Epithelial cell of proximal tubule (primary cell): ENCODE data around the gene QRICH2. TPM values are rescaled to one million over a fixed set of nuclear protein-coding genes. Genes with fewer than 3 reads are reported as not detected.
"Not testable (repeated sequence)": the region's sequence is repeated elsewhere in the genome, so short reads cannot be mapped to it uniquely, and the experiment has no call there.

ENCODE experiments used
- DNase-seq: peaks from one replicate; pipeline ENCODE4 v3.0.0-alpha.2; 2011; ENCODE audit warnings: low read depth
- H3K4me3 ChIP-seq: 2 replicates; pipeline ENCODE4 v1.5.1; 2011; ENCODE audit warnings: low read depth, mild to moderate bottlenecking, low read length
- total RNA-seq: library from RNA; depleted of rRNA; stranded (reverse); fragments of >200 nt; gene quantifications from 2 replicates; pipeline ENCODE4 v1.2.3, GENCODE V29; 2015
- TF ChIP-seq, protein P1 (sequence below): conservative IDR thresholded peaks from 2 replicates; pipeline ENCODE4 v1.5.1; 2012; ENCODE audit warnings: low read depth, mild to moderate bottlenecking, low read length

Gene QRICH2
- total RNA-seq, 1 donor from 2014 or later, result 0.69 TPM

DNA sequence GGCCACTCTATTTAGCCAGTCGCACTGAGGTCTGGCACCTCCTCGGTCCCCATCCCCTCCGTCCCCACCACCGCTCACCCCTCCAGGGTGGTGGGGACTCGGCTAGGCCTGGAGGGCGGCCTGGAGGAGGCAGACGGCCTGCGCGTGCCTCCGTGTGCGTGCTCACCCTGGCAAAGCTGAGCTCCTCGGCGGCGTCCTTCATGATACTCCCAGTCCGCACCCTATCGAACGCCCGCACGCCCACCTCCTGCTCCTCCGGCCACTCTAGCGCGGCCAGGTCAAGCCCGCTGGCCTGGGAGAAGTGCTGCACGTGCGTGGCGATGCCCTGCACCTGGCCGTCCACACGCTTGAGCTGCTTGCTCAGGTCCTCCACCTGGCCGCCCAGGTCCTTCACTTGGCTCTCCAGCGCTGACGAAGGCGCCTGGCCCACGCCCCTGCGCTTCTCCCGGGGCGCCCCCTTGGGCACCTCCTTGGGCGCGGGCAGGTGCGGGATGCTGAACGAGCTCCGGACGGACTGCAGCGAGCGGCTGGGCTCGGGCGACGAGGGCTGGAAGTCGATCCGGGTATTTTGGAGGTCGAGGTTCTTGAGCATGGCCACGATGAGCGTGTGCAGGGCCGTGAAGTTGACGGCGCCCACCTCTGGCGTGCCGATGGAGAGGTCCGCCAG is 644 bp downstream of the QRICH2 start:
- no peak overlapping the region for H3K4me3 ChIP-seq
- DNase-seq, result no peak
- TF ChIP-seq, protein P1, sequence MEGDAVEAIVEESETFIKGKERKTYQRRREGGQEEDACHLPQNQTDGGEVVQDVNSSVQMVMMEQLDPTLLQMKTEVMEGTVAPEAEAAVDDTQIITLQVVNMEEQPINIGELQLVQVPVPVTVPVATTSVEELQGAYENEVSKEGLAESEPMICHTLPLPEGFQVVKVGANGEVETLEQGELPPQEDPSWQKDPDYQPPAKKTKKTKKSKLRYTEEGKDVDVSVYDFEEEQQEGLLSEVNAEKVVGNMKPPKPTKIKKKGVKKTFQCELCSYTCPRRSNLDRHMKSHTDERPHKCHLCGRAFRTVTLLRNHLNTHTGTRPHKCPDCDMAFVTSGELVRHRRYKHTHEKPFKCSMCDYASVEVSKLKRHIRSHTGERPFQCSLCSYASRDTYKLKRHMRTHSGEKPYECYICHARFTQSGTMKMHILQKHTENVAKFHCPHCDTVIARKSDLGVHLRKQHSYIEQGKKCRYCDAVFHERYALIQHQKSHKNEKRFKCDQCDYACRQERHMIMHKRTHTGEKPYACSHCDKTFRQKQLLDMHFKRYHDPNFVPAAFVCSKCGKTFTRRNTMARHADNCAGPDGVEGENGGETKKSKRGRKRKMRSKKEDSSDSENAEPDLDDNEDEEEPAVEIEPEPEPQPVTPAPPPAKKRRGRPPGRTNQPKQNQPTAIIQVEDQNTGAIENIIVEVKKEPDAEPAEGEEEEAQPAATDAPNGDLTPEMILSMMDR, result no peak

DNA sequence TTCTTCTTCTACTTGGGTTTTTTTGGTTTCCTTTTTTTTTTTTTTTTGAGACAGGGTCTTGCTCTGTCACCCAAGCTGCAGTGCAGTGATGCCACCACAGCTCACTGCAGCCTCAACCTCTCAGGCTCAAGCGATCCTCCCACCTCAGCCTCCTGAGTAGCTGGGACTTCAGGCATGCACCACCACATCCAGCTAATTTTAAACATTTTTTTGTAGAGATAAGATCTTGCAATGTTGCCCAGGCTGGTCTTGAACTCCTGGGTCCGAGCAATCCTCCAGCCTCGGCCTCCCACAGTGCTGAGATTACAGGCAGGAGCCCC is 3.0 kb downstream of the QRICH2 start:
- not testable (repeated sequence) for H3K4me3 ChIP-seq, DNase-seq

DNA sequence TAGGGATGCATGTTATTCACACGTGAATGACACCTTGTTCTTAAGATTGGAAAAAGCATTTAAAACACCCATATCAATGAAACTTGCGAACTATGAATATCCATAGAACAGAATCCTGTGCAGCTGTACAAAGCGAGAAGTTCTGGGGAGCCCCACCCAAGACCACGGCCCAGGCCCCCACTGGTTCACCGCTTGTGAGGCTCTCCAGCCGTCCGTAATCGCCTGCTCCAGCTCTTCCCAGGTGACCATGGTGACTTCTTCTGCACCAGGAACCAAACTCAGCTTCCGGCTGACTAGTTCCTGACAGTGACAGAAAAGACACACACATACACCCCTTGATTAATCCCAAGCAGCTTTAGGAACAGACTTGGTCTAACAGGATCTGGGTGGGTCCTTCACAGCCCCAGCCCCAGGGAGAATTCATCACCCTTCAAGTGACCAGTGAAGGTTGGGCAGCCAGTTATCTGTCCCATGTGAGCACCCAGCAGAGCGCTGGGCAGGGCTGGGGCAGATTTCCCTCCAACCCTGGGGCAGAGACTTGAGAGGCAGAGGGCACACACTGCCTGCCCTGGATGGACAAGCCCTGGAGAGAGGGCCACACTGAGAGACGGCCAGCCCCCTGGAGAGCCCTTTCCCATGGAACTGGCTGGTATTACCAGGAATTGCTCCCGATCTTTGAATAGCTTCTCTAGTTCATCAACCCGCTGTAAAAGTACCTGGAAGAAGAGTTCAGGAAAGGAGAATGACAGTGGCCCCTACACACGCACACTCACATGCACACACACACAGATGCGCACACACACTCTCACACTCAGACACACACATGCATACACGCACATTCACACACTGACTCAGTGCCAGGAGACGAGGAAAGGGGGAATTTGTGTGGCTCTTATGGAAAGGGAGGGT is 3.6 kb downstream of the QRICH2 start:
- no peak for DNase-seq
- TF ChIP-seq, protein P1, result no peak
- H3K4me3 ChIP-seq, result no peak overlapping the region

DNA sequence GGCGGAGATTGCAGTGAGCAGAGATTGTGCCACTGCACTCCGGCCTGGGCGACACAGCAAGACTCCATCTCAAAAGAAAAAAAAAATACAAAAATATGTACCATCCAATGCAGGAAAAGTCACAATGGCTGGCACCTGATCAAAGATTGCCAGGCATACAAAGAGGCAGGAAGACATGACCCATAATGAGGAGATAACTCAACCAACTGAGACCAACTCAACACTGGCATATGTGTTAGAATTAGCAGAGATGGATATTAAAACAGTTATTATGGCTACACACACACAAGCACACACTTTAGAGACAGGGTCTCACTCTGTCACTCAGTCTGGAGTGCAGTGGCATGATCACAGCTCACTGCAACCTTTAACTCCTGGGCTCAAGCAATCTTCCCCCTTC is 10.6 kb downstream of the QRICH2 start:
- TF ChIP-seq, protein P1, result no peak
- DNase-seq, result no peak

DNA sequence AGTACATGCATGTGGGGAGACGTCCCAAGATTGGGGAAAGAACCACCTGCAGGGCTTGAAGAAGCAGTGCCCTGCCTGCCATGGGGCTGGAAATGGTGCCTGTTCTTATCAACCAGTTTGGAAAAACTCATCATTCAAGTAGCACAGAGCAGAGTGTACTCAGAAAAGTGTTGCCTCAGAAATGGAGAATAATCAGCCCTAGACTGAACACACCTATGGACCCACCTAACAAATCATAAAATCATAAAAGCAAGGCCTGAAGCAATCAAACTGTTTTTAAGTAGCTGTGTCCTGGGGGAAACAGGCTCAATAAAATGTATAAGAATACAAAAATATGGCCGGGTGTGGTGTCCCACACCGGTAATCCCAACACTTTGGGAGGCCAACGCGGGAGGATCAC is 11.2 kb downstream of the QRICH2 start:
- TF ChIP-seq, protein P1, result no peak
- DNase-seq, result no peak
- no peak overlapping the region for H3K4me3 ChIP-seq

More for the DNA sequence above, 10.6 kb downstream of the QRICH2 start:
- no peak overlapping the region for H3K4me3 ChIP-seq

DNA sequence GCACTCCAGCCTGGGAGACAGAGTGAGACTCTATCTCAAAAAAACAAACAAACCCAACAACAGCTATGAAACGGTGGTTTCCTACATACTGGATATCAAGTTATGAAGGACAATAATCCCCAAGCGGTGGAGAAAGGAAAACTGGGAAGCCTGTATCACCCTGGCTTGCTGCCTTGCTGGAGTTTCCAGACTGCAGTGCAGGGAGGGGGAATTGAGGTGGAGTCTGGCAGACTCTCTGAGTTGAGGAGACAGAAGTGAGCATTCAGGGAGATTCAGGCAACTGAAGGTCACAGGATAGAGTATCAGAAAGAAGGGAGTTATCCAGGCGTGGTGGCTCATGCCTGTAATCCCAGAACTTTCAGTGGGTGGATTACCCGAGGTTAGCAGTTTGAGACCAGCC is 11.9 kb downstream of the QRICH2 start:
- DNase-seq, result no peak
- H3K4me3 ChIP-seq, result no peak overlapping the region
- TF ChIP-seq, protein P1, result no peak

DNA sequence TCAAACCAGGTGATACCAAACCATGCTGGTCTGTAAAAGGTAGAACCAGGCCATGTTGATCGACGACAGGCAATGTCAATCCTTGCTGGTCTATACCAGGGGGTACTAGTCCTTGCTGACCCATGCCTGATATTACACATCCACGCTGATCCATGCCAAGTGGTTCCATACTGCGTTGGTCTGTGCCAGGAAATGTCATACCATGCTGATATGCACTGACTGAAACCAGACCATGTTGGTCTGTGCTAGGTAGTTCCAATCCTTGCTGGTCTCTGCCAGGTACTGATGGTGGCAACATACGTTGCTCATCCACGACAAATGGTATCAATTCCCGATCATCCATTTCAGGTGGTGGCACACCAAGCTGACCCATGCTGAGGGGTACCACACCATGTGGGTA is 15.0 kb downstream of the QRICH2 start:
- H3K4me3 ChIP-seq, result no peak overlapping the region
- TF ChIP-seq, protein P1, result no peak
- DNase-seq, result no peak
